Hematopoietic multipotent progenitor cell (in vitro differentiated cells): ENCODE results near the gene TXNDC8. TPM values are rescaled to one million over a fixed set of nuclear protein-coding genes. Genes with fewer than 3 reads are reported as not detected.
"Not testable (repeated sequence)": the region's sequence is repeated elsewhere in the genome, so short reads cannot be mapped to it uniquely, and the experiment has no call there.

Experiments
- DNase-seq, 3 donors: peaks; one replicate each; pipeline ENCODE4 v3.0.0-alpha.2; 2011 to 2015; ENCODE audit warnings: low read depth in 2 of 3, low spot score in 2 of 3
- total RNA-seq: library from RNA; depleted of rRNA; stranded (reverse); fragments of >200 nt; gene quantifications from one replicate; pipeline ENCODE4 v1.2.3, GENCODE V29; 2012

TXNDC8 gene
- total RNA-seq, 1 donor: not detected

DNA sequence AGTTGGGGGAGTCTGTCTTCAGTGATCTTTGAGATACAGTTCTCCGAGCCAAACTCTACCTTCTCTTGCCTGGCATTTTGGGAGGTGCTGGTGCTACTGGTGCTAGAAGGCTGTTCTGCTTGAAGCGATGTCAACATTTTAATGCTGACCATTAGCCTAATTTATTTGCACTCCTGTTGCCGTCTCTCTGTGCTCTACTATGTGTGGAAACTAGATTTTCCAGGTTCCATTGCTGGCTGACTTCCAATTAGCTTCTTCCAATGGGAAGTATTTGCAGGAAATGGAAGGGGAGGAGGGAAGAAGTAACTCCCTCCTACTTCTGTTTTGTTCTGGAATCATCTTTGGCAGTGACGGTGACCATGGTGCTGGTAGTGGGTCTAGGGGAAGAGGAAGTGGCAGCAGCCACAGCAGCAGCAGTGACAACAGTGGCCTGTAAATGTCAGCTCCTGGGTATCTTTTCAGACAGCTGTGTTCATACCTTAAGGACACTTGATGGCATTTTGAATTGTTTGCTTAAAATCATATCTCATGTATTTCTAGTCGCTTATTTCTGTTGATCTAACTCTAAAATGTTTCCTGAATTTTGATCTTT, 7.9 kb downstream of the TXNDC8 start:
- peak in 1 of 3 donors; percentile 67 for DNase-seq

DNA sequence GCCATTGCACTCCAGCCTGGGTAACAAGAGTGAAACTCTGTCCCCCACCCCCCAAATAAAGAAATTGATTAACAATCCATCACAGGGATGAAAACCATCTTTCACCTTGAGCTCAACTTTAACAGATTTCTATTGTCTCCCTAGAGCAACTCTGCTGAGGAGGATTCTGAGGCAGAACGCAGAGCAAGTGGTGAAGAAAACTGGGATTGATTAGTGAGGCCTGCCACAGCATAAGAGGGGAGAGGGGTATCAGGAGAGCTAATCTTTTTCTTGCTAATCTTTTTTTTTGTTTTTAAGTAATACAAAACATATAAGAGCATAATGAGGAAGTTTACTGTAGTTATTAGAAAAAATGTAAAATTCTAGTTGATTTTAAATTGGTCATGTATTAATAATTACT, 8.9 kb downstream of the TXNDC8 start:
- DNase-seq: no peak

DNA sequence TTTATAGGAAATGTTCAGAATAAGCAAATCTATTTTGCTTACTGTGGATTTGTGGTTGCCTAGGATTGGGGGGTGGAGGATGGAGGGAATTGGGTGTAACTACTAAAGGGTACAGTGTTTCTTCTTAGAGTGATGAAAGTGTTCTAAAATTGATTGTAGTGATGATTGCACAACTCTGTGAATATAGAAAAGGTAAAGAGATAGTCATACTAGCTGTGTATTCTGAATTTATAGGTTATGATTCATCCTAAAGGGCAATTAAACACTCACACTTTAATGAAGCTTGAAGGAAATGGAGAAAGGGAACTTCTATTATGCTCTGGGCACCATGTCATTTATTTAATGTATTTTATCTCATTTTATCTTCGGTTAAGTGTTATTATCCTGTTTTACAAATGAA, 9.9 kb downstream of the TXNDC8 start:
- DNase-seq: no peak

DNA sequence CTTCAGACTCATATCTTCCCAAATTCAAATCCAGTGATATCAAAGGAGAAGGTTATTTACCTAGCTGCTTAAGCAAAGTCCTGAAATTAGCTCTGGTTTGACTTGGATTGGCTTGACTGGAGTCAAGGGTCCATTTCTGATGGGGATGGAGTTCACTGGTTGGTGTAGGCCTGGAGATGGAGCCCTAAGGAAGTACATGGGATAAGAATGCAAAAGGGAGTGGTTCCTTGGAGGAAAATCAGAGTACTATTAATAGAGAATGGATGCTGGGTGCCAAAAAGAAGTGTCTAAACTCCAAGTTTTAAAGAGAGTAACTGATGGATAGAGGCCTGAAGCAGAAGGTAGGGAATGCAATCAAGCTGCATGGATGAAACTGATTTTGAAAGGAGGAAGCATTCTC, 13.8 kb downstream of the TXNDC8 start:
- no peak for DNase-seq

DNA sequence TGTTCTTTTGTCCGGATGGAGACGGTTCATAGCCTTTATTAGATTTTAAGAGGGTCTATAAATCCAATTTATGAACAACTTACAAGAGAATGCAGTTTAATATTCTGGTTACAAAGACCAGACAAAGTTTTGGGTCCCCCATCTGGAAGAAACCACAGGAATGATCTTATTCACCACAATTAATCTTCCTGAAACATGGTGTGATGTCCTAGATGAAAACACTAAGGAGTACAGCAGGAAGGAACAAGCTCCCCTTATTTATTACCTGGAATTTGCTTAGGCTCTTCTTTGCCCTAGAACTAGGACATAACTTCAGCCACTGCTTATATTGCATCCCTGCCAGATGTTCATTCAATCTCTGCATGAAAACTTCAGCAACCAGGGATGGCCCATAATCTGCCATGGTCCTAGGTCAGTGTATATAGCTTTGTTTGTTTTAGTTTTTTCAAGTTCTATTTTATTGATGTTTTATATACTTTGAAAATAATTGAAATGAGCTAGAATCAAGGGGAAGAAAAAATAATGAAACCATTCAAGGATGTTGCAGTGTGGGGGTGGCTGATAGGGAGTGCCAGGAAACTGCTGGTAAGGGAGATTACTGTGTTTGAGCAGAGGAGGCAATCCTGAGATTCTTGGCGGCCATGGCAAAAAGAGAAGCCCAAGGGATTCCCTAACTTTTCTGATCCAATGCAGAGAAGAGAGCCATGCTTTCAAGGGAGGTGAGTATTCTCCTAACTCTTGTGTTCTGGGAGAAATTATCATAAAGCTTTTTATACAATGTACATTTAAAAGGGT, 16.8 kb downstream of the TXNDC8 start:
- DNase-seq: peak in 2 of 3 donors; percentile 22 to 68

DNA sequence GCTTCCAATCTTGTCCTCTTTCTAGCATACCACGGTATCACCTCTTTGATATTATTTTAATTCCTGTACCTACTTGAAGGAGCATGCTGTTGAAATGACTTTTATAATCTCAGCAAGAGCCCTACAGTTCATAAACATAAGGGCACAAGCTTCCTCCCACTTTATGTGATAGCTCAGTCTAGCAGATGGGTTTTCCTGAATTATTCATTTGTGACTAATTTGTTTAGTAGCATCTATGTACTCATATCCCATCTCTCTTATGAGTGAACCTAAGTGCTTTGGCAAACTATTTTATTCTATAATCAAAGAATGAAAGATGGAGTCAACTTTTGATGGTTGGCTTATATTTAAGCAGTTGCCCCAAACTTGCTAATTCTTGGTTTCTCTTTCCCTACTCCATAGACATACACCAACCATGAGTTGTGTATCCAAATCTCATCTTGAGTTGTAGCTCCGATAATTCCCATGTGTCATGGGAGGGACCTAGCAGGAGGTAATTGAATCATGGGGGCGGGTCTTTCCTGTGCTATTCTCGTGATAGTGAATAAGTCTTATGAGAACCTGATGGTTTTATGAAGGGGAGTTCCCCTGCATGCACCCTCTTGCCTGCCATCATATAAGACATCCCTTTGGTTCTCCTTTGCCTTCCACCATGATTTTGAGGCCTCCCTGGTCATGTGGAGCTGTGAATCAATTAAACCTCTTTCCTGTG, 17.7 kb downstream of the TXNDC8 start:
- DNase-seq: no peak

DNA sequence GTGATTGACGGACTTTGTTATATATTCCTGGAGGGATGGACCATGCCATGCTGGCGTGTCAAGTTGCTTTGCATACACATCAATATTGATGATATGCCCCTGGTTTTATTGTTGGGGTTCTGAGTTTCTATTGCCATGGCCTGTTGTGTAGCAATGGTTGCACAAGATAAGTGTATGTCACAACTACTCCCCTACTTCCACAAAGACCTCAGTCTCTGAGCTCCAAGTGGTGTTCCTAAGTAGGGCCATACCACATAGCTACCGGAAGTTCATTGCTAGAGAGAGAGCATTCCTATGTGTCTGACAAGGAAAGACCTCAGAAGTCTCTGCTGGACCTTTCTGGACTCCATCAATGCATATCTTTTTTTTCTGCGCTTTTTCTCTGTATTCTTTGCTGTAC, 19.8 kb downstream of the TXNDC8 start:
- no peak for DNase-seq

DNA sequence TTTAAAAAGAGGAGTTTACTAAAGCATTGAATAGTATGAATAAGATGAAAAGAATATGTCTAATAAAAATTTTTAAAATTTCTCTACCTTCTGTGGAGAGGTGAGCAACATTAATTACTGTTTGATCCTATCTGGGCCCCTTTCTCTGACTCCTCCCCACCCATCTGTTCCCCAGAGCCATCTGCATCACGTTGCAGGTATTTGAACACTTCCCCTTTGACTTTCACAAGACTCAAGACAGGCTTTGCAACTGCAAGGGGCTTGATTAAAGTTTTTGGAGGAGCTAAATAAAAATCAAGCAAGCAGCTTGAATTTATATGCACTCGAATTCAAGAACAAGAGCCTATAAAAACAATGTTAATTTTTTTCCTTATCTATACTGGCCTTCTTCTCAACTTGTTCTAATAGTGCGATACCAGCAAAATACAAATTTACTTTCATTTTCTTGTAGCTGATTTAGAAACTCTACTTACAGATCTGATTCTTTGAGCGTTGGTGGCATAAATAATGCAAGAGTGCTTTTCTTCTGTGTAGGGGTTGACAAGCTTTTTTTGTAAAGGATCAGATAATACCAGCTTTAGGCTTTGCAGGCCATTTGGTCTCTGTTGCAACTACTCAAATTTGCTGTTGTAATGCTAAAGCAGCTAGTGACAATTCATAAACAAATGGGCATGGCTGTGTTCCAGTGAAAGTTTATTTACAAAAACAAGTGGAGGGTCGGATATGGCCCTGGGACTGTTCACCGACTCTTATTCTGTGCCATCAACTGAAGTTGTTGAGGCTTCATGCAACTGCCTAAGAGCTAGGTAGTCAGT, 21.2 kb downstream of the TXNDC8 start:
- peak in 1 of 3 donors; percentile 71 for DNase-seq

DNA sequence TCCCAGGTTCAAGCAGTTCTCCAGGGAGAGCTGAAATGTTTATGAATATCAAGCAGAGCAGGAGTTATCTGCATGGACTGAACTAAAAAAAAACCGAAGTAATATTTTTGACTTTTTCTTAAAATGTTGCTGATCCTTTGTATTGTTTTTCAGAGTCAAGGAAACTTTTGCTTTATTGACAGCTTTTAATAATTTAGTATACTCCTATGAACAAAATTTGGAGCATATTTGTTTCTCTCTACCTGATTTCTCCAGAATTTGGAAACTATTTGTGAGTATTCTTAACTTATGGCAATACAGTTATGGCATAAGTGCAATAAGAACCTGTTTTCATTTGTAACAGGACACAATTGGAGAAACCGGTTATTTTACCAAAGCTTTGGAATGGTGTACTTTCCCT, 25.7 kb downstream of the TXNDC8 start:
- DNase-seq: not testable (repeated sequence)

DNA sequence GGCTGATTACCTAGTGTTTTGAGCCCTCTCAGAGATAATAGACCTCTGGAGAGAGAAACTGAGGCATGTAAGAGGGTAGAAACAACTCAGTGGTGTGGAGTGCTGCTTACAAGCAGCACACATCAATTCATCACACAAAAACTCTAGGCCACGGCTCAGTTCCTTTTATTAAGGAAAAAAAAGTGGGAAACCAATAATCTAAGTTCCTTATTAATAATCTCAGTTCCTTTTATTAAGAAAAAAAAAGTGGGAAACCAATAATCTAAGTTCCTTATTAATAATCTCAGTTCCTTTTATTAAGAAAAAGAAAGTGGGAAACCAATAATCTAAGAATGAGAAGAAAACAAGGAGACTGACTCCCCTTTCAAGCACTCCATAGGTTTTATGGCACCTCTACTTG, 28.0 kb downstream of the TXNDC8 start:
- DNase-seq: no peak

DNA sequence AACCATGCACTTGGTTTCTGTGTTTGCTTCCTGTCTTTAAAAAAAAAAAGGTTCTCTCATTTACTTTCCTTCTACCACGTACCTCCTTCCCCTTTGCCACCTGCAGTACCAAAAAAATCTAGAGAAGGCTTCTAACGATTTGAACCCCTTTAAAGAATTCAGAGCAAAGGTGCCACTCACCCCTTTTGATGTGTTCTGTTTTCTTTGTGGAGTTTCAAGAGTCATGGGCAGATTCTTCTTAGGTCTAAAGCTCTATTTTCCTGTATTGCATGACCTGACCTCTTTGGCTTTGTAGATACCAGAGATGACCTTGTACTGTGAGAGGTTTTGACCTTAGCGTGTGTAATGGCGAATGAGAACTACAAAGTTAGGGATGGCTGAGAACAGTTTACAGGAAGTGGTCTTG, 29.0 kb downstream of the TXNDC8 start:
- no peak for DNase-seq

DNA sequence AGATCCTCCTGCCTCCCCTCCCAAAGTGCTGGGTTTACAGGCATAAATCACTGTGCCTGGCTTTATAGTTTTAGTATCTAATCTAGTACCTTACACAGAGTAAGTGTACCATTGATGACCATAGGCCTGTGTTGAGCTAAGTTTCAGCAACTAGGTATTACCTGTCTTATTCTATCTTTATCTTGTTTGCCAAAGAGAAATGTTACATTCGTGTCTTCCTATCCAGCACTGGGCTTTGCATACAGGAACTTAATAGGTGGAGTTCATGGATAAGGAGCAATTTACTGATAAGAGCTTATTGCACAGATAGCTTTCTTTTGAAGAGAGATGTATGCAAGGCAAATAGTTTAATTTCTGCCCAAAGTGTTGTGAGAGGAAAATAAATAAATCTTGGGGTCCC, 30.5 kb downstream of the TXNDC8 start:
- DNase-seq: no peak

DNA sequence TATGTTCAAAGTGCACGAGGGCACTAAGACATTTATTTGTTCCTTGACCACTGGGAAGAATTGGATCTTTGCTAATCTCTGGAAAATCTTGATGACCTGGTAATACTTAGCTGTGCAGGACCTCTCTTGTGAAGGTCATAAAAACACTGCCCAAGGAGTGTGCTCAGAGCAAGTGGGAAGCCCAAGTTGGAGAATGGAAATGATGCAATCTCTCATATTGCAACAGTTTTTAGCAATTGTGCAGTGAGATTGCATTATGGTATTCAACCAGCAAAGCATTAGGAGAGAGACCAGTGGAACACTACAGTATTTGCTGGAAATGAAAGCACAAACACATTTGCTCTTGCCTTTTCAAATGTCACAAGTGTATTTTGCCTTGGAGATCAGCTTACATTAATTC, 34.5 kb downstream of the TXNDC8 start:
- DNase-seq: no peak

DNA sequence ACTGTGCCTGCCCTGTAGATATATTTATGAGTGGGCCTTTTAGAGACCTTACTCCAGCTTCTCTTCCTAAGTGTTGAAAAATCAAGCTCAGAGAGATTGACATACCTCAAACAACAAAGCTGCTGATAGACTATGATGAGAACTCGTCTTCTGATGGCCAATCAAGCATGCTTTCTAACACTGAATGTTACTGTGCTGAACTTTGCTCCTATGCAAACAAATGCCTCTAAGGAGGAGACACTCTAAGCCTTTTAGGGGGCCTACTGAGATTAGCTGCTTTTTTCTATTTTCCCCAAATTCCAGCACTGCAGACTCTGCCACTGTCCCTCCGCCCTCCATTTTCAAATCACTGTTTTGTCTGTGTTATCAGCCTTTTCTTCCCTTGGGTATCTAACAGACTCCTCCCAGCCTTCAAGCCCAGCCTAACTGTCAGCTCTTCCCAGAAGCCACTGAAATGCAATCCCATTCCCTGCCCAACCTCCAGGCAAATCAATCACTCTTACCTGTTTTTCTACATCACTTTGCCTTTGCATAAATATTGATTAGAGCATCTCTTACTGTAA, 39.5 kb downstream of the TXNDC8 start:
- no peak for DNase-seq

DNA sequence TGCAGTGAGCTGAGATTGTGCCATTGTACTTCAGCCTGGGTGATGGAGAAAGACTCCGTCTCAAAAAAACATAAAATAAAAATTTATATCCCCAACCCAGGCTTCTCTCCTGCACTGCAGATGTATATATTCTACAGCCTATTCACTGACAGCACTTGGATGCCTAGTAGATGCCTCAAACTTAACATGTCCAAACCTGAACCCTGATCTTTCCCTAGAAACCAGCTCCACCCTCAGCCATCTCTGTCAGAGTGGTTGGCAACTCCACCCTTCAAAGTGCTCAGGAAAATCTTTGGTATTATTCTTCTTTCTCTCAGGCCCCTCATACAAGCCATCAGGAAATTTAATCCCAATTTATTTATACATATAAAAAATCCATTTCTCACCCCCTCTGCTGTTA, 44.4 kb downstream of the TXNDC8 start:
- DNase-seq: no peak

DNA sequence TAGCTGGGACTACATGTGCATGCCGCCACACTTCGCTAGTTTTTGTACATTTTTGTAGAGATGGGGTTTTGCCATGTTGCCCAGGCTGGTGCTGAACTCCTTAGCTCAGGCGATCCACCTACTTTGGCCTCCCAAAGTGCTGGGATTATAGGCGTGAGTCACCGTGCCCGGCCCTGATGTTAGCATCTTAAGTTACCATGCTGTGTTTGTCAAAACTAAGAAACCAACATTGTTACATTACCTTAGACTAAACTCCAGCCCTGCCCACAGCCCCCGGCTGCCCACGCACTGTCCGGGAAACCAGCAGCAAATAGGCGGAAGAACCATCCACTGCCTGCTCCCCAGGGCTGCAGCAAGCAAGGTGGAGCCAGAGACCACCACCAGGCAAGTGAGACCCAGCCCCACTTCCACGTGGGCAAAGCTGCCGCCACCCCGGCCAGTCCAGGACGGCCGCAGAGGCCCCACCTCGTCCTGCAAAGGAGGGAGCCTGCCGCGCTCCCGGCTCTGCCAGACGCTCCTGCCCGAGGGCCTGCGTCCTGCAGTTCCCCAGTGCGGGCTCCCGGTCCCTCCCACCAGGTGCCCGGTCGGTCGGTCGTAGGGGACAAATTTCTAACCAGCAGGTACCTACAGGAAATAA, 45.6 kb downstream of the TXNDC8 start:
- no peak for DNase-seq

DNA sequence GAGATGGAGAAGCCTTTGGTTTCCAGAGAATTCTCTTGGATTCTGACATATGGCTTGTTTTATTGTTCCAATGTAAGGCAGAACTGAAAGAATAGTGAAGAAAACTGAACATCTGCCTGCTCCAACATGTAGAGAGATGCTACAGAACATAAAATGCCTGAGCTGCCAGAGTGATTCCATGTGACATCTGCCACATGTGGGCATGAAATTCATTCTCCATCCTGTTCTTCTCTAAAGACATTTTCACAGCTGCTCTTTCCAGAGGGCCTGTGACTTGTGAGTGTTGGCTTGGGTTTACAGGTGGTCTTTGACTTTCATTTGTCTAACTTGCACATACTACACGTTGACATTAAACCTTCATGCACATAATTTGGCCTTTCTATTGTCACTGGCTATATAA, 47.7 kb downstream of the TXNDC8 start:
- DNase-seq: no peak

DNA sequence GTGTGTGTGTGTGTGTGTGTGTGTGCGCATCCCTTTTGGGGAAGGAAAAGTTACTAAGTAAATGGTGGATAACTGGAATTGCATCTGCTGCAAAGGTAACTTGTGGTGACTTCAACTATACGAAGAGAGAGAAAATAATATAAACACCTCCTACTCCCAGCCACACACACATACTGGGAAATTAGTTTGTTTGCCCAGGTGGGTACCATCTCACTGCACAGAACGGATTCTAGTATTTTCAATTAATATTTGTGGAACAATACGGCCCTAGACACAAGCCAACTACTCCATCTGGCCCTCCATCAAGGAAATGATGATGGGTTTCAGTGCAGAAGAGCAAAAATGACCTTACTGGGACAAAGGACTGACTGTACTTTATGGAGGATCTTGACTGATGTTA, 49.2 kb downstream of the TXNDC8 start:
- DNase-seq: no peak

DNA sequence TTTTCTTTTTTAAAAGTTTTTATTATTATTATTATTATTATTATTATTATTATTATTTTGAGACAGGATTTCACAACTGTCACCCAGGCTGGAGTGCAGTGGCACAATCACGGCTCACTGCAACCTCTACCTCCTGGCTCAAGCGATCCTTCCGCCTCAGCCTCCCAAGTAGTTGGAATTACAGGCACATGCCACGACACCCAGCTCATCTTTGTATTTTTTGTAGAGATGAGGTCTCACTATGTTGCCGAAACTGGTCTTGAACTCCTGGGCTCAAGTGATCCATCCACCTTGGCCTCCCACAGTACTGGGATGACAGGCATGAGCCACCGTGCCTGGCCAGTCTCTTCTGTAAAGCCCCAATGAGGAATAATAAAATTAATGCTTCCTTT, 50.4 kb downstream of the TXNDC8 start:
- no peak for DNase-seq

DNA sequence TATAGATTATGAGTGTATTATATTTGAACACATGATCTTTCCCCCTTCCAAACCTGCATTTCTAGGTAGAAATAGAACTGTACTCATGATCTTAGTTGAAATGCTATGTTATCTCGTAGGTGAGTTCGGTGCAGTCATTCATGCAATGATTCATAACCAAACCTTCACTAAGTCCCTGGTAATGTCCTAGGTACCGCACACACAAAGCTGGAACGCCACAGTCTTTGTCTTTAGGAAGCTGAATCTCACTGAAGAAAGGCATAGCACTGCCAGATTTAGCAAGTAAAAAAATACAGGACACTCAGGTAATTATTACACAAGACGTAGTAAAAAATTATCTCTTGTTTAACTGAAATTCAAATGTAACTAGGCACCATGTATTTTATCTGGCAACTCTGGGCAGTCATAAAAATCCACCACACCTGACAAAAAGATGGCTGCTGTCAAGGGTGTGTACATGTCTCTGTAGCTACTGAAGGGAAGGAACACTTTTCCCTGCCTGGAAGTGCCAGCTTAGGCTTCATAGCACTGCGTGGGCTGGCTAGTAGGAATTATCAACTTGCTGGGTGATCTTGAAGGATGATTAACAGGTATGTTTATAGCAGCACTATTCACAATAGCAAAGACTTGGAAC, 53.3 kb downstream of the TXNDC8 start:
- no peak for DNase-seq
